ENCODE measurements around the gene UST. TPM values are rescaled to one million over a fixed set of nuclear protein-coding genes. Genes with fewer than 3 reads are reported as not detected.

Gene UST
- total RNA-seq, 1 experiment from 2014 or later = 32.1 TPM

- TF ChIP-seq PREB (CRISPR knock-in tag; IDR thresholded peaks at IDR 0.05; ENCODE audit: borderline replicate concordance) (no peak), ATF1 (CRISPR knock-in tag; IDR thresholded peaks at IDR 0.05) (no peak)
These were observed 121.0 kb downstream of the UST start (continued) for GRCh38 chr6:148867862-148868261.

GRCh38 chr6:148868314-148868713 lies 121.5 kb downstream of the UST start:
- ChIA-PET CTCF (no interaction called here), POLR2A (no interaction called here)
- no peak for ATAC-seq
- Mint-ChIP-seq H3K4me1 (peaks cover 82% of the 10 kb centered on the region), H3K4me3 (no peak overlapping the region), H3K36me3 (no peaks in the 10 kb centered on the region), H3K27me3 (ENCODE audit: low read depth) (no peaks in the 10 kb centered on the region), H3K9me3 (no peaks in the 10 kb centered on the region), H3K27ac (no peak overlapping the region)
- no peak for DNase-seq (ENCODE audit: low spot score)
- no peak for TF ChIP-seq CDX4 (CRISPR knock-in tag; IDR thresholded peaks at IDR 0.05; ENCODE audit: borderline replicate concordance)
- TF ChIP-seq SOX15 (CRISPR knock-in tag; IDR thresholded peaks at IDR 0.05) = no peak
- TF ChIP-seq ZNF423 (CRISPR knock-in tag; IDR thresholded peaks at IDR 0.05) = no peak
- no peak for TF ChIP-seq PRDM15 (CRISPR knock-in tag; IDR thresholded peaks at IDR 0.05)
- no peak for TF ChIP-seq NFE2L1 (CRISPR knock-in tag; IDR thresholded peaks at IDR 0.05)
- no peak for TF ChIP-seq ATF3 (CRISPR knock-in tag; conservative IDR thresholded peaks at IDR 0.05)
- no peak for TF ChIP-seq TCF7 (CRISPR knock-in tag; IDR thresholded peaks at IDR 0.05; ENCODE audit: low read depth)
- TF ChIP-seq MYBL2 (CRISPR knock-in tag; IDR thresholded peaks at IDR 0.05) = no peak
- TF ChIP-seq ZNF425 (CRISPR knock-in tag; conservative IDR thresholded peaks at IDR 0.05) = no peak
- no peak for TF ChIP-seq SP1 (CRISPR knock-in tag; conservative IDR thresholded peaks at IDR 0.05)
- no peak for TF ChIP-seq ZNF512 (CRISPR knock-in tag; IDR thresholded peaks at IDR 0.05; ENCODE audit: borderline replicate concordance)

- H3K4me3 Mint-ChIP-seq = no peak overlapping the region
- H3K27ac Mint-ChIP-seq = peak overlapping the region; percentile 23
- POLR2A ChIA-PET = no interaction called here
- H3K36me3 Mint-ChIP-seq = no peaks in the 10 kb centered on the region
- no peak for DNase-seq (ENCODE audit: low spot score)
- CTCF ChIA-PET = no interaction called here
- H3K4me1 Mint-ChIP-seq = peaks cover 81% of the 10 kb centered on the region
- no peak for ATAC-seq
- H3K27me3 Mint-ChIP-seq (ENCODE audit: low read depth) = no peaks in the 10 kb centered on the region
- H3K9me3 Mint-ChIP-seq = no peaks in the 10 kb centered on the region
- TF ChIP-seq ATF6 (CRISPR knock-in tag; IDR thresholded peaks at IDR 0.05) = no peak
- no peak for TF ChIP-seq GTF2I (CRISPR knock-in tag; conservative IDR thresholded peaks at IDR 0.05)
- TF ChIP-seq ZNF232 (CRISPR knock-in tag; IDR thresholded peaks at IDR 0.05) = no peak
- TF ChIP-seq PREB (CRISPR knock-in tag; IDR thresholded peaks at IDR 0.05; ENCODE audit: borderline replicate concordance) = no peak
- TF ChIP-seq OVOL2 (CRISPR knock-in tag; IDR thresholded peaks at IDR 0.05; ENCODE audit: borderline replicate concordance) = no peak
These were observed 122.1 kb downstream of the UST start for GRCh38 chr6:148868901-148869300.

Measured in WTC11 (cell line).